Fibroblast of lung (primary cell): Measurements from ENCODE around the gene FALEC. TPM values are rescaled to one million over a fixed set of nuclear protein-coding genes. Genes with fewer than 3 reads are reported as not detected.

Experiments
- DNase-seq, 2 donors: peaks; one replicate each; pipeline versions ENCODE4 v3.0.0 to v3.0.0-alpha.2; 2010; ENCODE audit warnings: low read depth in 2 of 2
- H2AFZ ChIP-seq: 2 replicates; pipeline ENCODE4 v1.5.1; 2012; ENCODE audit warnings: low read length, control low read depth, inconsistent platforms
- H3K27ac ChIP-seq: 2 replicates; pipeline ENCODE4 v1.5.1; 2011; ENCODE audit warnings: low read length, control low read depth; ENCODE audit not compliant: insufficient read depth
- H3K27me3 ChIP-seq: 2 replicates; pipeline ENCODE4 v1.5.1; 2011; ENCODE audit warnings: mild to moderate bottlenecking, low read length; ENCODE audit not compliant: control insufficient read depth, insufficient read depth
- H3K36me3 ChIP-seq: 2 replicates; pipeline ENCODE4 v1.5.1; 2011; ENCODE audit warnings: low read length; ENCODE audit not compliant: control insufficient read depth, insufficient read depth
- H3K4me1 ChIP-seq: 2 replicates; pipeline ENCODE4 v1.5.1; 2011; ENCODE audit warnings: low read length; ENCODE audit not compliant: control insufficient read depth, insufficient read depth; ENCODE audit errors: extremely low read depth
- H3K4me2 ChIP-seq: 2 replicates; pipeline ENCODE4 v1.5.1; 2011; ENCODE audit warnings: low read length, control low read depth; ENCODE audit not compliant: insufficient read depth; ENCODE audit errors: extremely low read depth
- H3K4me3 ChIP-seq, 4 experiments: fragments of 200-600 bp in 1 of 4; sonication (generic) in 1 of 4; replicated peaks in 1 of 4; 2 replicates each; pipeline ENCODE4 v1.5.1; 2011 to 2016; ENCODE audit warnings: low read length in 4 of 4, low read depth in 3 of 4, mild to moderate bottlenecking in 3 of 4, control low read depth in 2 of 4, inconsistent platforms in 1 of 4, mixed read lengths in 1 of 4; ENCODE audit not compliant: insufficient read depth in 1 of 4; ENCODE audit errors: control extremely low read depth in 1 of 4
- H3K79me2 ChIP-seq: 2 replicates; pipeline ENCODE4 v1.5.1; 2012; ENCODE audit warnings: mild to moderate bottlenecking, low read length, inconsistent platforms; ENCODE audit not compliant: control insufficient read depth, insufficient read depth
- H3K9ac ChIP-seq: 2 replicates; pipeline ENCODE4 v1.5.1; 2011; ENCODE audit warnings: mild to moderate bottlenecking, low read length, control low read depth; ENCODE audit not compliant: insufficient read depth
- H3K9me3 ChIP-seq: 2 replicates; pipeline ENCODE4 v1.5.1; 2012; ENCODE audit warnings: low read depth, low read length; ENCODE audit not compliant: control insufficient read depth, insufficient read depth
- H4K20me1 ChIP-seq: 2 replicates; pipeline ENCODE4 v1.5.1; 2011; ENCODE audit warnings: low read length; ENCODE audit not compliant: control insufficient read depth, insufficient read depth; ENCODE audit errors: extremely low read depth
- CTCF ChIP-seq, 2 donors: IDR thresholded peaks in 1 of 2; conservative IDR thresholded peaks in 1 of 2; 1 replicate in 1 of 2; 2 replicates in 1 of 2; pipeline ENCODE4 v1.5.1; 2011 to 2012; ENCODE audit warnings: low read length in 2 of 2, control low read depth in 1 of 2, inconsistent platforms in 1 of 2, low read depth in 1 of 2, mild to moderate bottlenecking in 1 of 2
- EZH2 ChIP-seq: IDR thresholded peaks from 2 replicates; pipeline ENCODE4 v1.5.1; 2012; ENCODE audit warnings: low read length, control low read depth, mild to moderate bottlenecking; ENCODE audit errors: missing control alignments
- polyA plus RNA-seq, 2 donors: library from polyadenylated mRNA; depleted of rRNA in 1 of 2; stranded (reverse) in 1 of 2; unstranded in 1 of 2; fragments of >200 nt; gene quantifications; 2 replicates each; pipeline ENCODE4 v1.2.1, GENCODE V29; 2011 to 2012; ENCODE audit warnings: missing spikeins in 1 of 2
- total RNA-seq: library from RNA; depleted of rRNA; stranded (reverse); fragments of >200 nt; gene quantifications from 2 replicates; pipeline ENCODE4 v1.2.1, GENCODE V29; 2014

FALEC gene
- total and polyA plus RNA-seq, 2 donors (not counting 1 experiment from before 2014, with no cell fraction given): 0.83 TPM; not detected in 1

GRCh38 chr1:150476754-150477153 is 38.8 kb upstream of the FALEC start:
- H3K36me3 ChIP-seq: peaks cover 5% of the 10 kb centered on the region
- H3K27me3 ChIP-seq: no peaks in the 10 kb centered on the region
- DNase-seq: no peak
- no peaks in the 10 kb centered on the region for H4K20me1 ChIP-seq
- no peaks in the 10 kb centered on the region for H3K9me3 ChIP-seq
- H2AFZ ChIP-seq: no peak overlapping the region
- TF ChIP-seq EZH2 (no peak), CTCF (conservative IDR thresholded peaks at IDR 0.05 in 1 of 2, IDR thresholded peaks at IDR 0.05 in 1 of 2; ENCODE audit: low read depth in 1 of 2, low read length in 2 of 2) (no peak)
- H3K27ac ChIP-seq: no peak overlapping the region
- H3K79me2 ChIP-seq: no peaks in the 10 kb centered on the region
- H3K9ac ChIP-seq: no peak overlapping the region
- no peak overlapping the region for H3K4me3 ChIP-seq
- H3K4me1 ChIP-seq: peaks cover 4% of the 10 kb centered on the region
- H3K4me2 ChIP-seq: no peak overlapping the region

GRCh38 chr1:150477320-150477719 is 38.2 kb upstream of the FALEC start:
- H3K36me3 ChIP-seq: no peaks in the 10 kb centered on the region
- no peak for DNase-seq
- no peaks in the 10 kb centered on the region for H4K20me1 ChIP-seq
- peaks cover 4% of the 10 kb centered on the region for H3K4me1 ChIP-seq
- TF ChIP-seq EZH2 (no peak), CTCF (conservative IDR thresholded peaks at IDR 0.05 in 1 of 2, IDR thresholded peaks at IDR 0.05 in 1 of 2; ENCODE audit: low read depth in 1 of 2, low read length in 2 of 2) (no peak)
- no peak overlapping the region for H3K4me3 ChIP-seq
- no peaks in the 10 kb centered on the region for H3K79me2 ChIP-seq
- no peaks in the 10 kb centered on the region for H3K9me3 ChIP-seq
- H3K9ac ChIP-seq: no peak overlapping the region
- peak overlapping the region; percentile 42 for H3K27ac ChIP-seq
- H3K4me2 ChIP-seq: no peak overlapping the region
- H2AFZ ChIP-seq: no peak overlapping the region
- H3K27me3 ChIP-seq: no peaks in the 10 kb centered on the region

- H3K4me2 ChIP-seq: no peak overlapping the region
- no peak overlapping the region for H3K9ac ChIP-seq
Measured at GRCh38 chr1:150477733-150478132, 37.8 kb upstream of the FALEC start.

More at GRCh38 chr1:150477733-150478132, 37.8 kb upstream of the FALEC start:
- no peaks in the 10 kb centered on the region for H3K36me3 ChIP-seq
- peak; percentile 42 to 50 for DNase-seq
- H3K27me3 ChIP-seq: no peaks in the 10 kb centered on the region
- H2AFZ ChIP-seq: no peak overlapping the region
- H3K9me3 ChIP-seq: no peaks in the 10 kb centered on the region
- H3K79me2 ChIP-seq: no peaks in the 10 kb centered on the region
- TF ChIP-seq EZH2: no peak
- TF ChIP-seq CTCF (conservative IDR thresholded peaks at IDR 0.05 in 1 of 2, IDR thresholded peaks at IDR 0.05 in 1 of 2; ENCODE audit: low read depth in 1 of 2, low read length in 2 of 2): no peak
- H3K4me1 ChIP-seq: peaks cover 4% of the 10 kb centered on the region
- no peak overlapping the region for H3K4me3 ChIP-seq
- peak overlapping the region; percentile 42 for H3K27ac ChIP-seq
- H4K20me1 ChIP-seq: no peaks in the 10 kb centered on the region
